ENCODE data around the gene TPCN2. TPM values are rescaled to one million over a fixed set of nuclear protein-coding genes. Genes with fewer than 3 reads are reported as not detected.

TPCN2 gene
- total RNA-seq, 1 donor from 2014 or later = 8.6 TPM

DNA sequence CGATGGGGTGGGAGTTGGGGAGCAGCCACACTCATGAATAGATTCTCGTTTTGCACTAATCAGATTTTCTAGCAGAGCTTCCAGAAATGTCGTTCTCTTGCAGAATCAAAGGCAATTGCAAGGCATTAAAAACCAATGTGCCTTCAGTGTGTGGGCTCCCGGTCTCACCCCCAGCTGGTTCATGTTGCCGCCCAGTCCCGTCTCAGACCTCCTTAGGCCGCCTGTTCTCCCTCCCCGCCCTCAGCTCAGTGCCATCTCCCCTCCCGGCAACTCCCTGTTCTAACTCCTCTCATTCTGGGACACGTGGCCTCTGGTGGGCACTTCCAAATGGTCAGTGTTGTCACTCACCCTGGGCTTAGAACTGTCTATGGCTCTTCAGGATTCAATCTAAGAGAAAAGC, 64.5 kb downstream of the TPCN2 start:
- no peak for DNase-seq

- no peak for DNase-seq
These were observed 65.1 kb downstream of the TPCN2 start for GRCh38 chr11:69113646-69114340.

- DNase-seq = no peak
These were observed 65.6 kb downstream of the TPCN2 start for GRCh38 chr11:69114362-69114761.

DNA sequence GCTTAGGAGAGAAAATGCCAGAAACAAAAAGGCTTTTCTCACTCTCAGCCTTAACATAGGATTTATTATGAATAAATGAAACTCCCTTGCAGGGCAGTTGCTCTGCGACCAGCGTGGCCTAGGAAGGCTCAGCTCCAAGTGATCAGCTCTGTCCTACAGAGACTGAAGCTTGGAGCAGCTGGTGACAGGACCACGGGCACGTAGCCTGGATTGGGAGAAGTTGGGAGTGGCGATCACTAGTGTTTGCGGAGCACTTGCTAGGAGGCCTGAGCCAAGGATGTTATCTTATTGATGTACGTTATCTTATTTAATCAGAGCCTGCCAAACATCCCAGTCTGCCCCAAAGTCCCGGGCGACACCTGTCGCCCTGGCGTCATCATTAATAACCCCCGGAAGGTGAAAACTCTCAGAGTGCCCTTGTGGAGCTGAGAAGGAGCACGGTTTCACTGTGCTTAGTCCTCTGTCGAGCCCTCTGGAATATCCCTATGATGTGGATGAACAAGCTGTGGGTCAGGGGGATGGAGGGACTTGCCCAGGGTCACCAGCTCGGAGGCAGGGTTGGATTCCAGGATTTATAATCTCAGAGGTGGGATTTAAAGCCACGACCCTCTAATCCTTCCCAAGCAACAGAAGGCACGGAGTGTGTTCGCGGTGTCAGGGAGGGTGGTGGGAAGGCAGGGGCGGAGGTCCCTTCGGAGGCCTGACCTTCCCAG, 66.2 kb downstream of the TPCN2 start:
- no peak for DNase-seq

DNA sequence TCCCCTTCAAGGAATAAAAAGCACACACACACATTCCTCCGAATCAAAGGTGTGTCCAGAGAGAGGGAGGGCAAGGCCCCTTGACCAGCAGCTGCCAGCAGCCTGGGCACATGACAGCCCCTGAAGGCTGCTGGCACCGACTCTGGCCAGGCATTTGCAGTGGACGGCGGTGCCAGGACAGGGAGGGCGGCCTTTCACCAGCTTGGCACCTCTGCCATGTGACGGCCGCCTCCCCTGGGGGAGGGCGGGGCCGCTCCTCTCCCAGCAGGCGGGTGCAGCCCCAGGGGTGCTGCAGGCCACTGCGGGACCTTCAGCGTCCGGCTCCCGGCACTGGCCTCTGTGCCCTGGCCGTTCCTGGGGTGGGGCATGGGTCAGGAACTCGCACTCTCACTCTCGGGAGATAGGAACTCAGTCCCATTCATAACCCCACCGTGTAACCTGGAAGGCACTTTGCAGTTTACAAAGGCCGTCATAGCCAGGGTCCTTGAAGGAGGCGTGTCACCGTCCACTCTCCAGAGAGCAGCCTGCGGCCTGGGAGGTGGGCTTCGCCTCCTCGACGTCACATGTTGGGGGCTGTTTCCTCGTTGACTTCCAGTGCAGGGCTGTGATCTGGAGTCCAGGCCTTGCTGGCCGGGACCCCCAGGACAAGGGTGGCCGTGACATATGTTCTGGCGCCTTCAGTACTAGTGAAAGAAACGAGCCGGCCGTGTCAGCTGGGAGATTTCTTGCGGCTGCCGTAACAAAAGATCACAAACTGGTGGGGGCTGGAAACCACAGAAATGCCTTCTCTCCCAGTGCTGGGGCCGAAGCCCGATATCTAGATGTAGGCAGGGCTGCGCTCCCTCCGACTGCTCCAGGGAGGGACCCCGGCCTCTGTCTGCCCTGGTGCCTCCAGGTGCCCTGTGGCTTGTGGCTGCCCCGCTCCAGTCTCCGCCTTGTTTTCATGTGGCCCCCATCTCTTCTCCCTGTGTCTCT, 67.1 kb downstream of the TPCN2 start:
- DNase-seq = no peak

DNA sequence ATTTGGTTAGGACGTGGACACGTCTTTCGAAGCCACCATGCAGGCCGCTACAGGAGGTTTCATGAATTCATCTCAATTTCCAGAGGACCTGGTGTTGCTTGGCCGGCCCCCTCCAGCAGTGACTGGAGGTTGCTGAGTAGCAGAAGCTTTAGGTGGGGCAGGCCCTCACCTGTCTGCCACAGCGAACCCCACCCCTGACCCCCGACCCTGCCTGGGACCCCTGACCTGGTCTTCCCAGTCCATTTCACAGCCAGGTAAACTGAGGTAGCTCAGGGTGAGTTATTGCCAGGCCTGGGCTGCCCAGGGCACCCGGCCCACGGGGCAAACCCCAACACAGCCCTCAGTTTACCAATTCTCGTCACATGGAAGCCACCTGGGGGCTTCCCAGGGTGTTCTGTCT, 67.9 kb downstream of the TPCN2 start:
- DNase-seq = no peak

- DNase-seq = no peak
These were observed 70.5 kb downstream of the TPCN2 start for GRCh38 chr11:69119190-69119589.

DNA sequence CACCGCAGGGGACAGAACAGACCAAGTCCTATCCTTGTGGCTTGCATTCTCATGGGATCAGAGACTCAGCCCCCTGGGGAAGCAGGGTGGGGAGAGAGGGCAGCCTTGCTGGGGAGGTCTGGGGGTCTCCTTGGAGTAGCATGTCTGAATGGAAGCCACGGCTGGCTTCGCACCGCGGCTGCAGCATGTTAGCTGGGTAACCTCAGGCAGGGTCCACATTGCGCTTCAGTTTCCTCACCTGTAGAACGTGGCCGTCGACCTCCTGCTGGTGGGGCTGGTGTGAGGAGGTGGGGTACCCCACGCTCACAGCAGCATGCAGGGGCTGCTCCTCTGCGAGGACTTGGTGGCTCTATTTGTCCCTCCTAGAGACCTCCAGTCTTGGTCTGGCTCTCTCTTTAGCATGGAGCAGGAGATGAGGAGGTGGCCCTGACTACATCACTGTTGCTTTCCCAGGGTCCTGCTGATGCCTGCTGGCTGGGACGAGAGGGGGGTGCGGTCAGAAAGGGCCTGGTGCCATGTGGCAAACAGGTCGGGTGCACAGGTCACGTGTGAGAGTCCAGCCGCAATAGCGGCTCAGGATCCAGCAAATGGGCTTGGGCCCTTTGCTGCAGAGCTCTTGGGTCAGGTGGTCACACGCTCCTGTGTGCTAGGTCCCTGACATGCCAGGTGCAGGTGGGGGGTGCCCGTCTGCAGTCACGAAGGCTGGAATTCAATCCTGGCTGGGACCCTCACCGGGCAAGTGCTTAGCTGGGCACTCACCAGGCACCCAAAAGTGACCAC, 71.6 kb downstream of the TPCN2 start:
- no peak for DNase-seq

- DNase-seq = no peak
These were observed 72.3 kb downstream of the TPCN2 start for GRCh38 chr11:69121021-69121420.

DNA sequence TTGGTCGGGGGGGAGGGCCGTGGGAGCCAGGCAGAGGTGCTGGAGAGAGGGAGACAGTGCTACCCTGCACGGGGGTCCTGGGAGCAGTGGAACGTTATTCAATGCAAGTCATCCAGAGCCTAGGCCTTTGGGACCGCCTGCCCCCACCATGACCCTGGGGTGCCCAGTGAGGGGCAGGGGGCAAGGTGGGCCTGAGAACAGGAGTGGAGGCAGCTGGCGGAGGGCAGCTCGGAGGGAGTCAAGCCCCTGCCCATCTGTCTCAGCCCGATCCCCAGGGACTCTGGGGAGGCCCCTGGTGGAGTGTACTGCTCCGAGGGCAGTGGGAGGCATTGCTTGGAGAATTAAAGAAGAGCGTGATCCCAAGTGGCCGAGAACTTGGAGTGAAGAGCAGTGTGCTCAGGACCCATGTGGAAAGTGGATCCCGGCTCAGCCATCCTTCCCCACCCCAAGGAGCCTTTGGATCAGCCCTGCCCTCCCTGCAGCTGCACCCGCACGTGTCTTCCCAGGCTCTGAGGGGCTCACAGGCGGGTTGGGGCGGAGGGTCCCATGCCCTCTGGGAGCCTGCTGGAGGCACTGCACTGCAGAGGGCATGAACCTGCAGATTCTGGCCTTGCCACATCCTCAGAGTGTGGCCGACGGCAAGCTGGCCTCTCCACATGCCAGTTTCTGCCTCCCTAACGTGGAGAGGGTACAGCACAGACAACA, 73.0 kb downstream of the TPCN2 start:
- DNase-seq = no peak

GRCh38 chr11:69122326-69122629, 73.5 kb downstream of the TPCN2 start:
- no peak for DNase-seq

DNA sequence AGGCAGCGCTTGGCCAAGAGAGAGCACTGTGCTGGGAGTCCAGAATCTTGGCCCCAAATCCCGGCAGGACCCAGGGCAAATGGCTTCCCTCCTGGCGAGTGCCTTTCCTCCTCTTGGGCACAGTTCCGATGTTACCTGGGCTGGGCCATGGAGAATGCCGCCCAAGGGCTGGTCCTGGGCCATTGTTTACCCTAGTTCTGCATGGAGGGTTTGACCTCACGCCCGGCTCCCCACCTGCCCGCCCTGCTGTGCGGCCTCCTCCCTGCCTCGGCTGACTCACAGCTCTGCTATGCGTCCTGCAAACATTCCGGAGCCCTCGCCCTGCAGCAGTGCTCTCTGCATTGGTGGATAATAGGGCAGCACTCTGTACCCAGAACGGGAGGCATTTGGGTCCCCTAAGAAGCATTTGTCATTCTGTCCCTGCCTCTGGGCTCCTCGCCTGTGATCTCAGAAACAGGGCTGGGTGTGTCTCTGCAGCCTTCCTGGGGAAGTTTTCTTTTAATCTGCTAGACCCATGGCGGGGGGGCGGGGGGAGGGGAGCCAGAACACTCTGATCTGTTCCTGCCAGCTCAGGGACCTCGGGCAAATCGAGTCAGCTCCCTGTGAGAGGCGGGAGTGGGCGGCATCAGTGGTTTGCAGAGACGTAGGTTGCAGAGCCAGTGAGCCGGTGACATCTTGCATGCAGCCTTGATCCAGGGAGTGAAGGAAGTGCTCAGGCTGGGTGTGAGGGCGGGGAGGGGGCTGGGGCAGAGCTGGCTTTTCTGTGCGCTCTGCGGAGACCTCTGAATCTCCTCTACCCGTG, 74.1 kb downstream of the TPCN2 start:
- no peak for DNase-seq

- no peak for DNase-seq
These were observed 75.1 kb downstream of the TPCN2 start for GRCh38 chr11:69123593-69124545.

DNA sequence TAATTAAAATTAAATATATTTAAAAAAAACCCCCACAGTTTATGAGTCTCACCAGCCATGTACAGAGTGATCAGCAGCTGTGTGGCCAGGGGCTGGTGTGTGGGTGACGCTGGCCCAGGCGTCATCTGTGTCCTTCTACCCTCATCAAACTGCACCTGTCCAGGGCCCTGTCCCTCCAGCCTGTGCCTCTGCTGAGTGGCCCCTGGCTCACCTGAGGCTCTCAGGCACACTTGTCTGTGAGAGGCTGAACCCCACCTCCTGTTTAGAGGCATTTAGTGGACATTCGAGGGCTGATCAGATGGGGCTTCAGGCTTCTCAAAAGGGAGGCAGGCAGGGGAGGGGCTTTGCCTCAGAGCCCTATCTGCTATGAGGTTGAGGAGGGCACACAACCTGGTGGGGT, 77.1 kb downstream of the TPCN2 start:
- no peak for DNase-seq

DNA sequence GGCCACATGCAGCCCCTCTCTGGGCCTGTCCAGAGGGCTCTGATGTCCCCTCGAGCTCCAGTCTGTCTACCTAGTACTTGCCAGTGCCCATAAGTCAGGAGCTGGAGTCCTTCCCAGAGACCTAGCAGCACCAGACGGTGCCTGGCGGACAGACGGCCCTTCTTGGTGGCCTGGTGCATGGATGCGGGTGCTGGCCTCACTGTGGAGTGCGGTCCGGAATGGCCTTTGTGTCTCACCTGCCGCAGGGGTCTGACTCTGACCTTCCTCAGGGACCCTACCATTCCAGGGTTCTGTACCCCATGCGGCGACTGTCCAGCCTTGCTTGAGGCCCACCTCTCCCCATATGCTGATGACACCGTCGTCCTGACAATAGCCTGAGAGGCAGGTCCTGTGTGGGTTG, 77.6 kb downstream of the TPCN2 start:
- DNase-seq = no peak

DNA sequence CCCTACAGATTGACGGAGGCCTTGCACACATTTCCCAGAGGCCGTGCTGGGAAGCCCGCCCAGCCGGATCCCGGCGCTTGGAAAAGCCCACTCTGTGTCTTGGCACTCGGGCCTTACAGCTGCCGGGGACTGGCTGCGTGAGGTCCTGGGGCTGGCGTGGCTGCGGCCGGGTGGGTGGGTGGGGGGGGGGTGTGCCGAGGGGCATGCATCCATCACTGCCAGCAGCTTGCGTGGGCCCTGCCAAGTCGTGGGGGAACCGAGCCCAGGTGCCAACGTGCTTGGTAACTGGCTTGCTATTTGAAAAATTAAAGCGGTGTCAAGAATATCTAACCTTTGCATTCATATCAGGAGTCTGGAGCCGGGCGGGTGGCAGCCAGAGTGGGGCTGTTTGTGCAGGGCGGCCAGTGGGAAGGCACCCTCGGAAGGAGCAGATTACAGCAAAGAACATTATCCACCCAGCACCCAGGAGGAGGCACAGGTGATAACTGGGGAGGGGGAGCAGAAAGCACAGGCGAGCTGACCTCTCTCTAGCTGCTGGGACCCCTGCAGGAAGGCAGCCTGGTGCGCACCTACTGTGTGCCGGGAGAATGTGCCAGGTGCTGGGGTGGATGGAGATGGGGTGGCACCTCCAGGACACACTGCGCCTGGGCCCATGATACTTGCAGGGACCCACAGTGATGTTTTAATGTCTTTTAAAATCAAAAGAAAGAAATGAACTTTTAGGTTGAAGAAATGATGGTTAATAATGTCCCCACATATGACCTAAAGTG, 78.5 kb downstream of the TPCN2 start:
- DNase-seq = no peak

- DNase-seq = no peak
These were observed 79.2 kb downstream of the TPCN2 start for GRCh38 chr11:69127884-69128283.

GRCh38 chr11:69129053-69129452, 80.3 kb downstream of the TPCN2 start:
- DNase-seq = no peak

GRCh38 chr11:69129647-69130046, 80.9 kb downstream of the TPCN2 start:
- no peak for DNase-seq
